Liver (tissue), 3 donors: ENCODE results near the gene SLC26A4.

Experiments used
- RXRA ChIP-seq, 2 donors: IDR thresholded peaks; 2 replicates each; pipeline ENCODE4 v1.6.1; 2017 to 2018; ENCODE audit warnings: antibody characterized with exemption in 2 of 2, mild to moderate bottlenecking in 1 of 2
- TAF1 ChIP-seq: conservative IDR thresholded peaks from 2 replicates; pipeline ENCODE4 v1.6.1; 2016; ENCODE audit warnings: antibody characterized with exemption, mild to moderate bottlenecking
- TF ChIP-seq, protein P1 (sequence below): fragments of 150-350 bp; IDR thresholded peaks from 2 replicates; pipeline ENCODE4 v1.5.1; 2017; ENCODE audit warnings: improper control_type of control experiment, low read depth, low read length; ENCODE audit not compliant: missing input control
- TF ChIP-seq, protein P2 (sequence below): IDR thresholded peaks from 2 replicates; pipeline ENCODE4 v1.6.1; 2016; ENCODE audit warnings: antibody characterized with exemption, mild to moderate bottlenecking
- donor health status: healthy.
- donor health status: healthy.

DNA sequence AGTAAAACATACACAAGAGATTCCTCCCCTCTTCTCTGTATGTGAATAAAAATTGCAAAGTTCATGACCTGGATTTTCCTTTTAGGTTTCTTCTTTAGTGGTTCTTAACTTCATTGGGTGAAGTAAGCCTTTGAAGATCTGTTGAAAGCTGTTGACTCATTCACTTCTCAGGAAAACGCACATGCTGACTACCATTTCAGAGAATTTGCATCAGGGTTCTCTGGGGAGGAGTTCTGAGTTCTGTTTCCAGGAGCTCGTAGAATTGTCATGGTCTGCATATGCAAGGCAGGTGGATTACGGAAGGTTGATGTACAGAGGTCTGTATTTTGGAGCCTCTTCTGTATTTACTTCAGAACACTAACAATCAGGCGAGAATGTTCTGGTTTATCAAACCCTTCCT, 962 bp upstream of the SLC26A4 start:
- TF ChIP-seq, protein P1, sequence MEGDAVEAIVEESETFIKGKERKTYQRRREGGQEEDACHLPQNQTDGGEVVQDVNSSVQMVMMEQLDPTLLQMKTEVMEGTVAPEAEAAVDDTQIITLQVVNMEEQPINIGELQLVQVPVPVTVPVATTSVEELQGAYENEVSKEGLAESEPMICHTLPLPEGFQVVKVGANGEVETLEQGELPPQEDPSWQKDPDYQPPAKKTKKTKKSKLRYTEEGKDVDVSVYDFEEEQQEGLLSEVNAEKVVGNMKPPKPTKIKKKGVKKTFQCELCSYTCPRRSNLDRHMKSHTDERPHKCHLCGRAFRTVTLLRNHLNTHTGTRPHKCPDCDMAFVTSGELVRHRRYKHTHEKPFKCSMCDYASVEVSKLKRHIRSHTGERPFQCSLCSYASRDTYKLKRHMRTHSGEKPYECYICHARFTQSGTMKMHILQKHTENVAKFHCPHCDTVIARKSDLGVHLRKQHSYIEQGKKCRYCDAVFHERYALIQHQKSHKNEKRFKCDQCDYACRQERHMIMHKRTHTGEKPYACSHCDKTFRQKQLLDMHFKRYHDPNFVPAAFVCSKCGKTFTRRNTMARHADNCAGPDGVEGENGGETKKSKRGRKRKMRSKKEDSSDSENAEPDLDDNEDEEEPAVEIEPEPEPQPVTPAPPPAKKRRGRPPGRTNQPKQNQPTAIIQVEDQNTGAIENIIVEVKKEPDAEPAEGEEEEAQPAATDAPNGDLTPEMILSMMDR: no peak
- TF ChIP-seq RXRA (IDR thresholded peaks at IDR 0.05) (no peak), TAF1 (no peak)
- TF ChIP-seq, protein P2, sequence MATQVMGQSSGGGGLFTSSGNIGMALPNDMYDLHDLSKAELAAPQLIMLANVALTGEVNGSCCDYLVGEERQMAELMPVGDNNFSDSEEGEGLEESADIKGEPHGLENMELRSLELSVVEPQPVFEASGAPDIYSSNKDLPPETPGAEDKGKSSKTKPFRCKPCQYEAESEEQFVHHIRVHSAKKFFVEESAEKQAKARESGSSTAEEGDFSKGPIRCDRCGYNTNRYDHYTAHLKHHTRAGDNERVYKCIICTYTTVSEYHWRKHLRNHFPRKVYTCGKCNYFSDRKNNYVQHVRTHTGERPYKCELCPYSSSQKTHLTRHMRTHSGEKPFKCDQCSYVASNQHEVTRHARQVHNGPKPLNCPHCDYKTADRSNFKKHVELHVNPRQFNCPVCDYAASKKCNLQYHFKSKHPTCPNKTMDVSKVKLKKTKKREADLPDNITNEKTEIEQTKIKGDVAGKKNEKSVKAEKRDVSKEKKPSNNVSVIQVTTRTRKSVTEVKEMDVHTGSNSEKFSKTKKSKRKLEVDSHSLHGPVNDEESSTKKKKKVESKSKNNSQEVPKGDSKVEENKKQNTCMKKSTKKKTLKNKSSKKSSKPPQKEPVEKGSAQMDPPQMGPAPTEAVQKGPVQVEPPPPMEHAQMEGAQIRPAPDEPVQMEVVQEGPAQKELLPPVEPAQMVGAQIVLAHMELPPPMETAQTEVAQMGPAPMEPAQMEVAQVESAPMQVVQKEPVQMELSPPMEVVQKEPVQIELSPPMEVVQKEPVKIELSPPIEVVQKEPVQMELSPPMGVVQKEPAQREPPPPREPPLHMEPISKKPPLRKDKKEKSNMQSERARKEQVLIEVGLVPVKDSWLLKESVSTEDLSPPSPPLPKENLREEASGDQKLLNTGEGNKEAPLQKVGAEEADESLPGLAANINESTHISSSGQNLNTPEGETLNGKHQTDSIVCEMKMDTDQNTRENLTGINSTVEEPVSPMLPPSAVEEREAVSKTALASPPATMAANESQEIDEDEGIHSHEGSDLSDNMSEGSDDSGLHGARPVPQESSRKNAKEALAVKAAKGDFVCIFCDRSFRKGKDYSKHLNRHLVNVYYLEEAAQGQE: no peak
